GM19455 (cell line): Measurements from ENCODE around the gene LBH.
"Not testable (repeated sequence)": the region's sequence is repeated elsewhere in the genome, so short reads cannot be mapped to it uniquely, and the experiment has no call there.

Experiments
- ATAC-seq: cut with Tn5 transposase; IDR thresholded peaks from one replicate; pipeline ENCODE4 v1.9.1; 2021; ENCODE audit not compliant: unreplicated experiment

Gene LBH

GRCh38 chr2:30255466-30256408 lies 24.4 kb downstream of the LBH start:
- ATAC-seq, result no peak

GRCh38 chr2:30257266-30258214 lies 26.2 kb downstream of the LBH start:
- no peak for ATAC-seq

- ATAC-seq, result no peak
These were observed 27.7 kb downstream of the LBH start for GRCh38 chr2:30259071-30259470.

- no peak for ATAC-seq
These were observed 28.7 kb downstream of the LBH start for GRCh38 chr2:30259827-30260679.

- ATAC-seq, result no peak
These were observed 29.6 kb downstream of the LBH start for GRCh38 chr2:30260941-30261340.

- no peak for ATAC-seq
These were observed 30.4 kb downstream of the LBH start for GRCh38 chr2:30261695-30262211.

GRCh38 chr2:30262716-30263309 lies 31.5 kb downstream of the LBH start:
- no peak for ATAC-seq

- ATAC-seq, result no peak
These were observed 32.9 kb downstream of the LBH start for GRCh38 chr2:30264274-30264673.

- ATAC-seq, result no peak
These were observed 34.0 kb downstream of the LBH start for GRCh38 chr2:30265052-30266015.

GRCh38 chr2:30266051-30266621 lies 34.8 kb downstream of the LBH start:
- ATAC-seq, result no peak

- ATAC-seq, result no peak
These were observed 35.4 kb downstream of the LBH start for GRCh38 chr2:30266705-30267104.

- no peak for ATAC-seq
These were observed 36.0 kb downstream of the LBH start for GRCh38 chr2:30267161-30267975.

GRCh38 chr2:30268296-30268871 lies 37.0 kb downstream of the LBH start:
- ATAC-seq, result no peak

GRCh38 chr2:30269114-30269770 lies 37.9 kb downstream of the LBH start:
- not testable (repeated sequence) for ATAC-seq

- ATAC-seq, result no peak
These were observed 38.4 kb downstream of the LBH start for GRCh38 chr2:30269771-30270145.

- ATAC-seq, result no peak
These were observed 38.8 kb downstream of the LBH start for GRCh38 chr2:30270166-30270565.

GRCh38 chr2:30271301-30271700 lies 40.0 kb downstream of the LBH start:
- ATAC-seq, result no peak
